DMS153 (cell line): ENCODE results near the gene EPN1.

Source experiments
- DNase-seq: peaks from one replicate; lab custom pipeline; 2025; lab: John Stamatoyannopoulos, UW

EPN1 gene

GRCh38 chr19:55646889-55647731, 27.9 kb upstream of the EPN1 start:
- no peak for DNase-seq

GRCh38 chr19:55647732-55648584, 27.1 kb upstream of the EPN1 start, which contains the start of gene CCDC106:
CCDC106 (plus strand) TSS chr19:55648212; CDS start chr19:55649047, 835 bp downstream.
- DNase-seq = no peak

GRCh38 chr19:55648585-55649267, 26.3 kb upstream of the EPN1 start:
- no peak for DNase-seq

GRCh38 chr19:55649268-55650125, 25.5 kb upstream of the EPN1 start:
- no peak for DNase-seq

GRCh38 chr19:55650126-55650557, 24.9 kb upstream of the EPN1 start:
- no peak for DNase-seq

GRCh38 chr19:55650602-55651230, 24.3 kb upstream of the EPN1 start:
- DNase-seq = no peak

- DNase-seq = no peak
Observed at GRCh38 chr19:55651236-55651635, 23.8 kb upstream of the EPN1 start.

GRCh38 chr19:55652311-55653128, 22.5 kb upstream of the EPN1 start:
- DNase-seq = no peak

GRCh38 chr19:55653651-55654322, 21.2 kb upstream of the EPN1 start:
- peak; percentile 95 for DNase-seq

- DNase-seq = peak; percentile 99
Observed at GRCh38 chr19:55654323-55654867, 20.6 kb upstream of the EPN1 start.

GRCh38 chr19:55654868-55655647, 20.0 kb upstream of the EPN1 start, which contains the start of gene U2AF2:
U2AF2 (plus strand) TSS chr19:55655035; CDS start chr19:55655105, 70 bp downstream.
- peak; percentile 35 for DNase-seq

- DNase-seq = no peak
Observed at GRCh38 chr19:55655648-55656040, 19.4 kb upstream of the EPN1 start.

GRCh38 chr19:55656552-55656951, 18.5 kb upstream of the EPN1 start:
- no peak for DNase-seq

GRCh38 chr19:55656988-55657747, 17.9 kb upstream of the EPN1 start:
- DNase-seq = no peak

- DNase-seq = no peak
Observed at GRCh38 chr19:55658846-55659459, 16.1 kb upstream of the EPN1 start.

GRCh38 chr19:55659822-55660221, 15.2 kb upstream of the EPN1 start:
- DNase-seq = no peak

- DNase-seq = no peak
Observed at GRCh38 chr19:55660404-55660803, 14.6 kb upstream of the EPN1 start.
